Osteocyte (in vitro differentiated cells): Measurements from ENCODE around the gene ADRB1. TPM values are rescaled to one million over a fixed set of nuclear protein-coding genes. Genes with fewer than 3 reads are reported as not detected.

ENCODE experiments used
- DNase-seq: peaks from one replicate; pipeline ENCODE4 v3.0.0; 2021; ENCODE audit warnings: mixed read lengths; ENCODE audit not compliant: unreplicated experiment; ENCODE audit errors: extremely low spot score
- H3K27ac Mint-ChIP-seq: one replicate; pipeline ENCODE4 v1.8.0; 2021; ENCODE audit warnings: mild to moderate bottlenecking, mixed read lengths; ENCODE audit not compliant: unreplicated experiment
- H3K27me3 Mint-ChIP-seq: one replicate; pipeline ENCODE4 v1.8.0; 2021; ENCODE audit warnings: mixed read lengths; ENCODE audit not compliant: unreplicated experiment
- H3K36me3 Mint-ChIP-seq: one replicate; pipeline ENCODE4 v1.8.0; 2021; ENCODE audit warnings: mixed read lengths; ENCODE audit not compliant: unreplicated experiment
- H3K4me1 Mint-ChIP-seq: one replicate; pipeline ENCODE4 v1.8.0; 2021; ENCODE audit warnings: mixed read lengths; ENCODE audit not compliant: unreplicated experiment
- H3K4me3 Mint-ChIP-seq: one replicate; pipeline ENCODE4 v1.8.0; 2021; ENCODE audit warnings: mild to moderate bottlenecking, moderate library complexity, mixed read lengths; ENCODE audit not compliant: unreplicated experiment
- H3K9me3 Mint-ChIP-seq: one replicate; pipeline ENCODE4 v1.8.0; 2021; ENCODE audit warnings: mixed read lengths; ENCODE audit not compliant: unreplicated experiment
- CTCF ChIP-seq: fragments of 200-600 bp; sonication (generic); IDR thresholded peaks from 2 replicates; pipeline ENCODE4 v1.5.0; 2021; ENCODE audit warnings: antibody characterized with exemption, mild to moderate bottlenecking, moderate library complexity
- total RNA-seq: library from RNA; stranded (reverse); gene quantifications from 2 replicates; pipeline ENCODE4 v1.2.1, GENCODE V29; 2021

ADRB1 gene
- total RNA-seq, 1 donor from 2014 or later = 0.97 TPM

GRCh38 chr10:114015708-114016107 is 28.0 kb upstream of the ADRB1 start:
- H3K4me1 Mint-ChIP-seq = no peaks in the 10 kb centered on the region

GRCh38 chr10:114017271-114017670 is 26.4 kb upstream of the ADRB1 start:
- TF ChIP-seq CTCF = no peak
- no peak overlapping the region for H3K4me3 Mint-ChIP-seq
- H3K36me3 Mint-ChIP-seq = no peaks in the 10 kb centered on the region
- no peak overlapping the region for H3K27ac Mint-ChIP-seq
- H3K4me1 Mint-ChIP-seq = peaks cover 6% of the 10 kb centered on the region
- H3K27me3 Mint-ChIP-seq = no peaks in the 10 kb centered on the region
- DNase-seq = no peak
- peaks cover 7% of the 10 kb centered on the region for H3K9me3 Mint-ChIP-seq

More at GRCh38 chr10:114015708-114016107, 28.0 kb upstream of the ADRB1 start:
- no peak for TF ChIP-seq CTCF
- Mint-ChIP-seq H3K4me3 (no peak overlapping the region), H3K9me3 (peaks cover 7% of the 10 kb centered on the region), H3K27me3 (no peaks in the 10 kb centered on the region), H3K36me3 (no peaks in the 10 kb centered on the region), H3K27ac (no peak overlapping the region)
- no peak for DNase-seq

DNA sequence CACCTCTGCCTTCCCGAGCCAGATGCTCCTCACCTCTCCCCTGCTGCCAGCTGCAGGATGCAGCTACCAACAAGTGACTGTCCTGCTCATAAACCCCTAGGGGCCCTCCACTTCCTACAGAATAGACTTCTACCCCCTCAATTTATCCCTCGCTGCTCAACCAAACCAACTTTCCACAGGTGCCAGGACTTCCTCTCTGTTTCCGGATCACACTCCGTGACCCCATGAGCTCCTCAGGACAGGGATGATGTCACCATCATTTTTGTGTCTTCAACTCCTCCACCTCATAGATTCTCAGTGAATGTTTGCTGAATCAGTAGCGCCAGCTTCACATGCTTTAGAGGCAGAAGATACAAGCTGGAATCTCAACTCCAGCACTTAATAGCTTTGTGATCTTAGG is 25.8 kb upstream of the ADRB1 start:
- Mint-ChIP-seq H3K27me3 (no peaks in the 10 kb centered on the region), H3K4me3 (no peak overlapping the region), H3K36me3 (no peaks in the 10 kb centered on the region), H3K27ac (no peak overlapping the region), H3K4me1 (peaks cover 6% of the 10 kb centered on the region), H3K9me3 (peaks cover 7% of the 10 kb centered on the region)
- no peak for TF ChIP-seq CTCF
- no peak for DNase-seq

GRCh38 chr10:114019226-114019625 is 24.4 kb upstream of the ADRB1 start:
- TF ChIP-seq CTCF = no peak
- DNase-seq = no peak
- peaks cover 7% of the 10 kb centered on the region for H3K9me3 Mint-ChIP-seq
- H3K27me3 Mint-ChIP-seq = no peaks in the 10 kb centered on the region
- no peaks in the 10 kb centered on the region for H3K36me3 Mint-ChIP-seq
- peaks cover 10% of the 10 kb centered on the region for H3K4me1 Mint-ChIP-seq
- H3K27ac Mint-ChIP-seq = no peak overlapping the region
- no peak overlapping the region for H3K4me3 Mint-ChIP-seq

GRCh38 chr10:114021154-114021553 is 22.5 kb upstream of the ADRB1 start:
- H3K36me3 Mint-ChIP-seq = no peaks in the 10 kb centered on the region
- no peak for TF ChIP-seq CTCF
- H3K27ac Mint-ChIP-seq = no peak overlapping the region
- peaks cover 26% of the 10 kb centered on the region for H3K4me1 Mint-ChIP-seq
- H3K9me3 Mint-ChIP-seq = no peaks in the 10 kb centered on the region
- no peak for DNase-seq
- H3K27me3 Mint-ChIP-seq = no peaks in the 10 kb centered on the region
- no peak overlapping the region for H3K4me3 Mint-ChIP-seq
